A673 (cell line): Measurements from ENCODE around the gene EPHA5.

ENCODE experiments used
- CTCF ChIP-seq: fragments of 300-800, 200-600 bp; sonication (generic); conservative IDR thresholded peaks from 2 replicates; pipeline ENCODE4 v1.5.1; 2017; ENCODE audit warnings: low read depth, mild to moderate bottlenecking, antibody characterized with exemption, low read length, moderate library complexity, mixed read lengths
- EZH2 ChIP-seq: fragments of 200-600 bp; sonication (generic); IDR thresholded peaks from 2 replicates; pipeline ENCODE4 v1.6.1; 2017; ENCODE audit warnings: borderline replicate concordance, low read depth, mild to moderate bottlenecking, mixed read lengths, antibody characterized with exemption, low read length; ENCODE audit not compliant: poor library complexity, severe bottlenecking

- TF ChIP-seq CTCF = no peak
- TF ChIP-seq EZH2 = no peak
Measured at GRCh38 chr4:65604515-65604914, 65.8 kb downstream of the EPHA5 start.
